IMR-90 (cell line): ENCODE measurements around the gene CC2D1A. TPM values are rescaled to one million over a fixed set of nuclear protein-coding genes. Genes with fewer than 3 reads are reported as not detected.

Source experiments
- ATAC-seq: fragments of 200-7000 bp; cut with Tn5 transposase; 2 replicates; pipeline ENCODE4 v1.9.1; 2020; ENCODE audit warnings: low read depth, mild to moderate bottlenecking, moderate library complexity
- BruUV-seq: library from RNA; stranded (reverse); fragments of 400-500 nt; replicated peaks from 2 replicates; lab custom pipeline; 2021; lab: Mats Ljungman, UMichigan
- CTCF ChIA-PET: fragments of 300-600 bp; formaldehyde crosslinking; extraction: SDS; loops from one replicate; lab custom pipeline; 2021; ENCODE audit warnings: antibody characterized with exemption; lab: Yijun Ruan, JAX
- POLR2A ChIA-PET: fragments of 300-600 bp; sonication (Branson Sonifier 250); formaldehyde crosslinking; loops from one replicate; lab custom pipeline; 2022; ENCODE audit warnings: antibody characterized with exemption; ENCODE audit not compliant: unreplicated experiment; lab: Charles Lee
- DNase-seq: peaks from one replicate; pipeline ENCODE4 v3.0.0; 2013
- H2AFZ ChIP-seq: replicated peaks from 2 replicates; pipeline ENCODE3; 2013; ENCODE audit warnings: low read length, mild to moderate bottlenecking; ENCODE audit not compliant: poor library complexity
- H2AK5ac ChIP-seq: 2 replicates; pipeline ENCODE4 v1.6.1; 2013; ENCODE audit warnings: low read depth, low read length, inconsistent platforms
- H2AK9ac ChIP-seq: replicated peaks from 2 replicates; pipeline ENCODE3; 2013; ENCODE audit warnings: mild to moderate bottlenecking, low read depth, low read length, moderate library complexity; ENCODE audit not compliant: poor library complexity
- H2BK120ac ChIP-seq: 2 replicates; pipeline ENCODE4 v1.6.1; 2013; ENCODE audit warnings: low read depth, low read length, inconsistent platforms
- H2BK15ac ChIP-seq: 3 replicates; pipeline ENCODE4 v1.6.1; 2013; ENCODE audit warnings: low read depth, low read length, inconsistent platforms
- H2BK20ac ChIP-seq: 2 replicates; pipeline ENCODE4 v1.6.1; 2013; ENCODE audit warnings: low read depth, mild to moderate bottlenecking, inconsistent platforms, low read length, moderate library complexity
- H2BK5ac ChIP-seq: 2 replicates; pipeline ENCODE4 v1.6.1; 2013; ENCODE audit warnings: mild to moderate bottlenecking, low read depth, low read length, inconsistent platforms; ENCODE audit not compliant: poor library complexity, severe bottlenecking
- H3K14ac ChIP-seq: replicated peaks from 2 replicates; pipeline ENCODE4 v1.6.1; 2013; ENCODE audit warnings: low read depth, low read length, inconsistent platforms
- H3K18ac ChIP-seq: 2 replicates; pipeline ENCODE4 v1.6.1; 2013; ENCODE audit warnings: low read depth, low read length, control low read depth
- H3K23ac ChIP-seq: 2 replicates; pipeline ENCODE4 v1.6.1; 2013; ENCODE audit warnings: low read depth, low read length, inconsistent platforms
- H3K27ac ChIP-seq: 2 replicates; pipeline ENCODE4 v1.5.1; 2013; ENCODE audit warnings: mild to moderate bottlenecking, control low read depth, low read length; ENCODE audit not compliant: insufficient read depth
- H3K27me3 ChIP-seq: 2 replicates; pipeline ENCODE4 v1.6.1; 2013; ENCODE audit warnings: low read length; ENCODE audit not compliant: control insufficient read depth, insufficient read depth
- H3K36me3 ChIP-seq: 2 replicates; pipeline ENCODE4 v1.6.1; 2013; ENCODE audit warnings: low read length, mixed read lengths; ENCODE audit not compliant: control insufficient read depth, insufficient read depth
- H3K4ac ChIP-seq: 2 replicates; pipeline ENCODE4 v1.6.1; 2013; ENCODE audit warnings: low read depth, low read length, inconsistent platforms
- H3K4me1 ChIP-seq: 2 replicates; pipeline ENCODE4 v1.6.1; 2013; ENCODE audit warnings: low read length, mixed read lengths; ENCODE audit not compliant: control insufficient read depth, insufficient read depth
- H3K4me2 ChIP-seq: 2 replicates; pipeline ENCODE4 v1.6.1; 2013; ENCODE audit warnings: low read depth, mild to moderate bottlenecking, control low read depth, low read length, moderate library complexity
- H3K4me3 ChIP-seq: 2 replicates; pipeline ENCODE4 v1.5.1; 2013; ENCODE audit warnings: low read depth, mild to moderate bottlenecking, control low read depth, low read length, moderate library complexity; ENCODE audit not compliant: insufficient read depth
- H3K56ac ChIP-seq: 2 replicates; pipeline ENCODE4 v1.6.1; 2013; ENCODE audit warnings: low read length, inconsistent platforms; ENCODE audit not compliant: insufficient read depth; ENCODE audit errors: extremely low read depth
- H3K79me1 ChIP-seq, 2 experiments: 2 replicates each; pipeline ENCODE4 v1.6.1; 2013; ENCODE audit warnings: low read length in 2 of 2, inconsistent platforms in 1 of 2, low read depth in 1 of 2
- H3K9ac ChIP-seq: 2 replicates; pipeline ENCODE4 v1.6.1; 2013; ENCODE audit warnings: low read depth, low read length, control low read depth
- H3K9me1 ChIP-seq: 2 replicates; pipeline ENCODE4 v1.6.1; 2013; ENCODE audit warnings: low read length, inconsistent platforms; ENCODE audit not compliant: insufficient read depth
- H3K9me3 ChIP-seq: 2 replicates; pipeline ENCODE4 v1.6.1; 2013; ENCODE audit warnings: low read length; ENCODE audit not compliant: control insufficient read depth, insufficient read depth
- H4K20me1 ChIP-seq: 2 replicates; pipeline ENCODE4 v1.6.1; 2013; ENCODE audit warnings: low read length, inconsistent platforms; ENCODE audit not compliant: insufficient read depth
- H4K5ac ChIP-seq: 2 replicates; pipeline ENCODE4 v1.6.1; 2013; ENCODE audit warnings: mild to moderate bottlenecking, low read depth, low read length, control low read depth
- H4K8ac ChIP-seq, 2 experiments: 2 replicates each; pipeline ENCODE4 v1.6.1; 2013; ENCODE audit warnings: low read depth in 2 of 2, low read length in 2 of 2, control low read depth in 1 of 2, inconsistent platforms in 1 of 2
- H4K91ac ChIP-seq: 2 replicates; pipeline ENCODE4 v1.6.1; 2013; ENCODE audit warnings: low read depth, low read length, inconsistent platforms; ENCODE audit not compliant: insufficient read depth
- BHLHE40 ChIP-seq: fragments of 150-350 bp; IDR thresholded peaks from 2 replicates; pipeline ENCODE4 v1.6.1; 2016; ENCODE audit warnings: mild to moderate bottlenecking, low read depth, low read length
- CHD1 ChIP-seq: IDR thresholded peaks from 2 replicates; pipeline ENCODE4 v1.6.1; 2012; ENCODE audit warnings: low read depth, low read length, improper control_type of control experiment
- FOS ChIP-seq: fragments of 150-350 bp; IDR thresholded peaks from 2 replicates; pipeline ENCODE4 v1.6.1; 2016; ENCODE audit warnings: low read depth, low read length
- MAZ ChIP-seq: IDR thresholded peaks from 2 replicates; pipeline ENCODE4 v1.6.1; 2012; ENCODE audit warnings: low read depth, mild to moderate bottlenecking, low read length, improper control_type of control experiment, moderate library complexity, borderline replicate concordance
- POLR2A ChIP-seq: IDR thresholded peaks from 2 replicates; pipeline ENCODE4 v1.6.1; 2012; ENCODE audit warnings: mild to moderate bottlenecking, low read depth, low read length
- RAD21 ChIP-seq: IDR thresholded peaks from 2 replicates; pipeline ENCODE4 v1.6.1; 2012; ENCODE audit warnings: low read length, improper control_type of control experiment
- WGBS, 2 experiments: methylation state at CpG; one replicate each; pipeline versions ENCODE4 v1.1.5 to v1.1.7; 2013; ENCODE audit warnings: missing lambda C conversion rate in 2 of 2; ENCODE audit not compliant: insufficient read length in 1 of 2; ENCODE audit errors: extremely low coverage in 2 of 2; 5-methylcytosine and 5-hydroxymethylcytosine counted together
- dilution Hi-C: fragments of 300-500 bp; cut with HindIII; formaldehyde crosslinking; loops from one replicate; pipeline ENCODE4 v1.14.3; 2018; ENCODE audit warnings: low sequenced_read_pairs; ENCODE audit not compliant: unreplicated experiment
- in situ Hi-C: fragments of 300-500 bp; cut with MboI; formaldehyde crosslinking; loops from 3 replicates; pipeline ENCODE4 v1.14.3; 2019; ENCODE audit warnings: low sequenced_read_pairs, inconsistent platforms, mixed read lengths
- intact Hi-C: fragments of 100-400 bp; cut with micrococcal nuclease; formaldehyde crosslinking; loops from 2 replicates; pipeline ENCODE4 v1.10.0; 2022
- polyA plus RNA-seq, 3 experiments: library from polyadenylated mRNA; depleted of rRNA; stranded (reverse); fragments of >200 nt; gene quantifications; 2 replicates each; pipeline ENCODE4 v1.2.3, GENCODE V29; 2012; ENCODE audit warnings: low replicate concordance in 1 of 3
- total RNA-seq: library from RNA; depleted of rRNA; stranded (reverse); fragments of >200 nt; gene quantifications from 2 replicates; pipeline ENCODE4 v1.2.3, GENCODE V29; 2012

Gene CC2D1A
- total and polyA plus RNA-seq, 2 of the 4 experiments (the other 2 are of a cell fraction), result 4.1 to 14.7 TPM

- TF ChIP-seq CHD1, result no peak
- no peak for TF ChIP-seq POLR2A
- TF ChIP-seq RAD21, result no peak
- no peak for TF ChIP-seq FOS
- TF ChIP-seq MAZ, result no peak
- no peak for TF ChIP-seq BHLHE40
- Histone ChIP-seq H3K23ac (no peak overlapping the region), H3K4me3 (no peak overlapping the region), H2AK9ac (no peak overlapping the region), H3K4me2 (no peak overlapping the region), H3K4me1 (peaks cover 6% of the 10 kb centered on the region), H2BK120ac (no peak overlapping the region), H3K9me3 (no peaks in the 10 kb centered on the region), H3K18ac (no peak overlapping the region), H3K27ac (no peak overlapping the region), H2BK20ac (no peak overlapping the region), H3K9me1 (no peaks in the 10 kb centered on the region), H2AK5ac (no peak overlapping the region), H3K56ac (no peak overlapping the region), H2AFZ (no peak overlapping the region), H3K36me3 (peaks cover 51% of the 10 kb centered on the region), H2BK5ac (no peak overlapping the region), H3K27me3 (no peaks in the 10 kb centered on the region), H4K8ac (no peak overlapping the region), H3K4ac (no peak overlapping the region), H4K20me1 (peaks cover 10% of the 10 kb centered on the region), H4K91ac (no peak overlapping the region), H3K79me1 (peaks cover 13 to 33% of the 10 kb centered on the region in 2 experiments), H2BK15ac (no peak overlapping the region), H3K14ac (no peak overlapping the region), H3K9ac (no peak overlapping the region), H4K5ac (no peak overlapping the region)
- dilution Hi-C loops, result no loop called here
- ChIA-PET POLR2A (no interaction called here), CTCF (no interaction called here)
- no TSS peak for BruUV-seq
- in situ Hi-C loops, result no loop called here
- DNase-seq (no peak), ATAC-seq (no peak)
- intact Hi-C loops, result no loop called here
- WGBS, 2 experiments, result 97% methylated on average over 5 of the region's 12 CpGs; no CpG with 5 or more reads in 1 of the 2 experiments
These were observed 52.0 kb downstream of the CC2D1A start for GRCh38 chr19:13958043-13958442.
